Left lung (tissue), 10 donors: ENCODE measurements around the gene RAP1B. TPM values are rescaled to one million over a fixed set of nuclear protein-coding genes. Genes with fewer than 3 reads are reported as not detected.

Source experiments
- ATAC-seq: fragments of 200-7000 bp; cut with Tn5 transposase; one replicate; pipeline ENCODE4 v1.9.1; 2020; ENCODE audit warnings: moderate library complexity
- DNase-seq, 4 donors: peaks; one replicate each; pipeline ENCODE4 v3.0.0-alpha.2; 2013 to 2020
- H3K27ac ChIP-seq, 2 donors: fragments of 200-600 bp; sonication (generic) in 1 of 2; one replicate each; pipeline versions ENCODE4 v1.5.0 to v1.8.0; 2020 to 2021
- H3K27me3 ChIP-seq, 2 donors: fragments of 200-600 bp; sonication (generic) in 1 of 2; one replicate each; pipeline versions ENCODE4 v1.5.0 to v1.8.0; 2020 to 2021
- H3K36me3 ChIP-seq, 2 donors: fragments of 200-600 bp; sonication (generic) in 1 of 2; one replicate each; pipeline versions ENCODE4 v1.5.0 to v1.8.0; 2020 to 2021
- H3K4me1 ChIP-seq, 2 donors: fragments of 200-600 bp; one replicate each; pipeline ENCODE4 v1.8.0; 2021
- H3K4me3 ChIP-seq, 2 donors: fragments of 200-600 bp; sonication (generic) in 1 of 2; one replicate each; pipeline versions ENCODE4 v1.5.0 to v1.8.0; 2020 to 2021; ENCODE audit warnings: mild to moderate bottlenecking in 1 of 2
- H3K9me3 ChIP-seq, 2 donors: fragments of 200-600 bp; sonication (generic) in 1 of 2; one replicate each; pipeline versions ENCODE4 v1.5.0 to v1.8.0; 2020 to 2021
- intact Hi-C, 2 donors: fragments of 100-400 bp; cut with DNase I; formaldehyde crosslinking; loops; one replicate each; pipeline versions ENCODE4 v1.11.2 to v1.14.2; 2022
- polyA plus RNA-seq, 6 donors: library from polyadenylated mRNA; unstranded; fragments of 120-200 nt; gene quantifications; one replicate each; pipeline ENCODE4 v1.2.1, GENCODE V29; 2013; ENCODE audit not compliant: insufficient read length in 6 of 6
- total RNA-seq, 2 donors: library from RNA; stranded (reverse); fragmentation: NEBNext Ultra II Directional; extraction: Animal tissue kit (Norgen Biotek cat#: 25700); gene quantifications; one replicate each; pipeline ENCODE4 v1.2.1, GENCODE V29; 2021
- TF ChIP-seq, protein P1 (sequence below), 2 donors: fragments of 200-600 bp; sonication (generic) in 1 of 2; IDR thresholded peaks; one replicate each; pipeline versions ENCODE4 v1.5.0 to v1.8.0; 2021; ENCODE audit warnings: antibody characterized with exemption in 2 of 2
- donor health status: DM: no; HTN: yes; CAD: no.
- donor health status: DM: no; HTN: no; CAD: no.

Gene RAP1B
- total and polyA plus RNA-seq, 8 donors = 137 to 211 (median 183) TPM

DNA sequence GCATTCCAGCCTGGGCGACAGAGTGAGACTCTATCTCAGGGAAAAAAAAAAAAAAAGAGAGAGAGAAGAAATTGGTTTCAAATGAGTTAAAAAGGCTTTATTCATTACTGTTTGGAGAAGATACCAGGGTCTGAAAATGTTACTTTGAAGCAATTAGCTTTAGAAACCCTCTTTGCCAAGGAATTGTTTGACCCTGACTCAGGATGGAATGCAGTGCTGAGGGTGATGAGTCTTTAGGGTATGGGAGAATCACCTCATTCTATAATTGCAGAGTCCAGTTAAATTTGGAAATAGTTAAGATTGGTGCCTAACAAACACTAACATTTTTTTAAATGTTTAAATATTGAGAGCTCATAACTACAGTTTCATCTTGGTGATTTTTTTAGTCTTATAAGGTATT, 13.3 kb downstream of the RAP1B start:
- Histone ChIP-seq H3K9me3 (peaks cover 0 to 8% of the 10 kb centered on the region in 2 donors), H3K36me3 (peaks cover 0 to 28% of the 10 kb centered on the region in 2 donors), H3K27ac (no peak overlapping the region), H3K4me1 (peaks cover 28 to 70% of the 10 kb centered on the region in 2 donors), H3K4me3 (no peak overlapping the region), H3K27me3 (no peaks in the 10 kb centered on the region)
- DNase-seq (no peak), ATAC-seq (no peak)
- TF ChIP-seq, protein P1, sequence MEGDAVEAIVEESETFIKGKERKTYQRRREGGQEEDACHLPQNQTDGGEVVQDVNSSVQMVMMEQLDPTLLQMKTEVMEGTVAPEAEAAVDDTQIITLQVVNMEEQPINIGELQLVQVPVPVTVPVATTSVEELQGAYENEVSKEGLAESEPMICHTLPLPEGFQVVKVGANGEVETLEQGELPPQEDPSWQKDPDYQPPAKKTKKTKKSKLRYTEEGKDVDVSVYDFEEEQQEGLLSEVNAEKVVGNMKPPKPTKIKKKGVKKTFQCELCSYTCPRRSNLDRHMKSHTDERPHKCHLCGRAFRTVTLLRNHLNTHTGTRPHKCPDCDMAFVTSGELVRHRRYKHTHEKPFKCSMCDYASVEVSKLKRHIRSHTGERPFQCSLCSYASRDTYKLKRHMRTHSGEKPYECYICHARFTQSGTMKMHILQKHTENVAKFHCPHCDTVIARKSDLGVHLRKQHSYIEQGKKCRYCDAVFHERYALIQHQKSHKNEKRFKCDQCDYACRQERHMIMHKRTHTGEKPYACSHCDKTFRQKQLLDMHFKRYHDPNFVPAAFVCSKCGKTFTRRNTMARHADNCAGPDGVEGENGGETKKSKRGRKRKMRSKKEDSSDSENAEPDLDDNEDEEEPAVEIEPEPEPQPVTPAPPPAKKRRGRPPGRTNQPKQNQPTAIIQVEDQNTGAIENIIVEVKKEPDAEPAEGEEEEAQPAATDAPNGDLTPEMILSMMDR (IDR thresholded peaks at IDR 0.05) = no peak
- intact Hi-C loops = no loop called here

DNA sequence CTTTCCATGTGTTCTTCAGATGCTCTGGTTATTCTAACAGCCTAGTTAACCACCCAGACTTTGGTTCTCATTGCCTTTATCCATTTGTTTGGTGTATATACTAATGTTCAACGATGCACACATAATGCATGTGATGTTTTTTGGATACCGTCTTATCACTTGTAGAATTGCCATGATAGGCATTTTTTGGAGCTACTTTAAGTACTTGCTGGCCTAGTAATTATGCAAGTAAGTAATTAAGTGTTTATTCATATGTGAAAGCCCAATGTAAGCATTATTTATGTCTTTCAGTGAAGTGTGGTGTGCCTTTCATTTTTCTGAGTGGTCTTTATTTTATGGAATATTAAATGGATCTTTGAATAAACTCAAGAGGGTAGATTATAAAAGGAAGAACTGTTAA, 14.2 kb downstream of the RAP1B start:
- Histone ChIP-seq H3K27ac (no peak overlapping the region), H3K9me3 (peaks cover 0 to 8% of the 10 kb centered on the region in 2 donors), H3K4me3 (no peak overlapping the region), H3K4me1 (peaks cover 27 to 63% of the 10 kb centered on the region in 2 donors), H3K36me3 (peaks cover 0 to 28% of the 10 kb centered on the region in 2 donors), H3K27me3 (no peaks in the 10 kb centered on the region)
- intact Hi-C loops = no loop called here
- DNase-seq = no peak
- TF ChIP-seq, protein P1 (IDR thresholded peaks at IDR 0.05) = no peak
- no peak for ATAC-seq

DNA sequence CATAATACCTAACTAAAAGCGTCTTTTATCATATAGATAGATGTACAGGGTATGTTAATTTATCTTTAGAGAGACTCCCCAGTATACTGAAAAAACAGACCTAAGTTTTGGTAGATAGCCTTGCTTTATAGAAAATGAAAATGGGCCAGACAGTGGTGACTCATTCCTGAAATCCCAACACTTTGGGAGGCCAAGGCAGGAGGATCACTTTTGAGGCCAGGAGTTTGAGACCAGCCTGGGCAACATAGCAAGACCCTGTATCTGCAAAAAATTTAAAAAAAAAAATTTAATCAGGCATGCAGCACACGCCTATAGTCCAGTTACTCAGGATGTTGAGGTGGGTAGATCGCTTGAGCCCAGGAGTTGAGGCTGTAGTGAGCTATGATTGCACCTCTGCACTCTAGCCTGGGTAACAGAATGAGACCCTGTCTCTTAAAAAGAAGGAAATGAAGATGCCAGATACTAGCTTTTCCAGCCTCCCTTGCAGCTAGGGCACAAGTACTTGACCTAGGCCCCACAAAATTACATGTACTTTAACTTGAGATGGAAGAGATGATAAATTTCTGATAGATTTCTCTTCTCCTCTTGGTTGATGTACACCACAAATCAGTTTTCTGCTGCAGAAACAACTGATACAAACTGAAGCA, 17.1 kb downstream of the RAP1B start:
- peaks cover 8 to 53% of the 10 kb centered on the region in 2 donors for H3K4me1 ChIP-seq
- no peak overlapping the region for H3K4me3 ChIP-seq
- intact Hi-C loops = no loop called here
- peaks cover 0 to 8% of the 10 kb centered on the region in 2 donors for H3K9me3 ChIP-seq
- H3K27me3 ChIP-seq = no peaks in the 10 kb centered on the region
- H3K36me3 ChIP-seq = peaks cover 0 to 28% of the 10 kb centered on the region in 2 donors
- no peak overlapping the region for H3K27ac ChIP-seq
- ATAC-seq = no peak
- TF ChIP-seq, protein P1 (IDR thresholded peaks at IDR 0.05) = no peak
- no peak for DNase-seq

DNA sequence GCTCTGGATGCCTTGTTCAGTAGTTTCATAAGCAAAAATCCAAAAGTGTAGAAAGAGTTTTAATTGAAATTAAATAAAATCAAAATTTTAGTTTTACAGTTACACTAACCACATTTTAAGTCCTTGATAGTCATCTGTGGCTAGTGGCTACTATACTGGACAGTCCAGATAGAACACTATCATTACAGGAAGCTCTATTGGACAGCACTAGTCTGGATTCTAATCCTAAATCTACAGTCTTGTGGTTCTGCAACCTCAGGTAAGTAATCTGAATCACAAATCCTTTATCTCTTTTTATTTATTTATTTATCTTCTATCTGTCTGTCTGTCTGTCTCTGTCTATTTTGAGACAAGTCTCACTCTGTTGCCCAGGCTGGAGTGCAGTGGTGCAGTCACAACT, 18.0 kb downstream of the RAP1B start:
- Histone ChIP-seq H3K4me1 (peaks cover 0 to 49% of the 10 kb centered on the region in 2 donors), H3K9me3 (peaks cover 0 to 8% of the 10 kb centered on the region in 2 donors), H3K27ac (no peak overlapping the region), H3K4me3 (no peak overlapping the region), H3K27me3 (no peaks in the 10 kb centered on the region), H3K36me3 (peaks cover 0 to 28% of the 10 kb centered on the region in 2 donors)
- TF ChIP-seq, protein P1 (IDR thresholded peaks at IDR 0.05) = no peak
- intact Hi-C loops = no loop called here
- no peak for ATAC-seq
- no peak for DNase-seq

DNA sequence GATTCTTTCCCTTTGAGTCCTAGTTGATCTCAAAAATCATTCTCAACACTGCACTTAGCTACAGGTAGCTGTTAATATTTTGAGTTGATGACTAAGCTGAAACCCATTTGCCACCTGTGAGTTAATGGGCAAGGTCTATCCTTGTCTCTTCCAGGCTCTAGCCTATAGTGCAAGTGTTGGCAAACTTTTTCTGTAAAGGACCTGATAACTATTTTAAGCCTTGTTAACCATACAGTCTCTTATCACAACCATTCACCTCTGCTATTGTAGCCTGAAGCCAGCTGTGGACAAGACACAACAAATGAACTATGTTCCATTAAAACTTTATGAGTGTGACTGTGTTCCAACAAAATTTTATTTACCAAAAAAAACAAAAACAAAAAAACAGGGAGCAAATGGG, 19.4 kb downstream of the RAP1B start:
- DNase-seq (no peak), ATAC-seq (peak; percentile 84)
- intact Hi-C loops = no loop called here
- peaks cover 0 to 8% of the 10 kb centered on the region in 2 donors for H3K9me3 ChIP-seq
- H3K36me3 ChIP-seq = peaks cover 0 to 24% of the 10 kb centered on the region in 2 donors
- TF ChIP-seq, protein P1 (IDR thresholded peaks at IDR 0.05) = no peak
- peaks cover 7 to 50% of the 10 kb centered on the region in 2 donors for H3K4me1 ChIP-seq
- H3K27me3 ChIP-seq = no peaks in the 10 kb centered on the region
- no peak overlapping the region for H3K4me3 ChIP-seq
- no peak overlapping the region for H3K27ac ChIP-seq
